Stimulated activated CD4-positive, alpha-beta T cell treated with anti-CD3 and anti-CD28 coated beads, Interleukin-4, amount 100 ng/mL, for 48 hours (primary cell): ENCODE data around the gene HOXB1.
"Not testable (repeated sequence)": the region's sequence is repeated elsewhere in the genome, so short reads cannot be mapped to it uniquely, and the experiment has no call there.

ENCODE experiments used
- DNase-seq, 2 donors: peaks; one replicate each; pipeline ENCODE4 v3.0.0-alpha.2; 2020; ENCODE audit warnings: low read depth in 2 of 2

The HOXB1 gene

DNA sequence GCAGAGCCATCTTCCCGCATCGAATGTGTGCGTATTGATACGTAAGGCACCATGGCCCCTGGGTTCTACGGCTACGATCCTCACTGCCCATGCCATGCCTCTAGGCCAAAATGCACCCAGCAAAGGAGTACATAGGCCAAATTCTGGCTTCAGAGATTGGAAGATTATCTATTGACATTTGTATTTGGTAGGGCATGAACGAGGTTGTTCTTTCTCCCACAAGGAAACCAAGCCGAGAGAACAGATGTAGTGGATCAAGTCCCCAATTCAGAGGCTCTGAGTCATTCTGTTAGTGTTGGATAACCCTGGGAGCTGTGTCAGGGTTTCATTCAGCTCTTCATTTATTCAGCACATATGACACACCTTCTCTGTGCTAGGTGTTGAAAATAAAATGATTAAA, 36.5 kb downstream of the HOXB1 start:
- no peak for DNase-seq

DNA sequence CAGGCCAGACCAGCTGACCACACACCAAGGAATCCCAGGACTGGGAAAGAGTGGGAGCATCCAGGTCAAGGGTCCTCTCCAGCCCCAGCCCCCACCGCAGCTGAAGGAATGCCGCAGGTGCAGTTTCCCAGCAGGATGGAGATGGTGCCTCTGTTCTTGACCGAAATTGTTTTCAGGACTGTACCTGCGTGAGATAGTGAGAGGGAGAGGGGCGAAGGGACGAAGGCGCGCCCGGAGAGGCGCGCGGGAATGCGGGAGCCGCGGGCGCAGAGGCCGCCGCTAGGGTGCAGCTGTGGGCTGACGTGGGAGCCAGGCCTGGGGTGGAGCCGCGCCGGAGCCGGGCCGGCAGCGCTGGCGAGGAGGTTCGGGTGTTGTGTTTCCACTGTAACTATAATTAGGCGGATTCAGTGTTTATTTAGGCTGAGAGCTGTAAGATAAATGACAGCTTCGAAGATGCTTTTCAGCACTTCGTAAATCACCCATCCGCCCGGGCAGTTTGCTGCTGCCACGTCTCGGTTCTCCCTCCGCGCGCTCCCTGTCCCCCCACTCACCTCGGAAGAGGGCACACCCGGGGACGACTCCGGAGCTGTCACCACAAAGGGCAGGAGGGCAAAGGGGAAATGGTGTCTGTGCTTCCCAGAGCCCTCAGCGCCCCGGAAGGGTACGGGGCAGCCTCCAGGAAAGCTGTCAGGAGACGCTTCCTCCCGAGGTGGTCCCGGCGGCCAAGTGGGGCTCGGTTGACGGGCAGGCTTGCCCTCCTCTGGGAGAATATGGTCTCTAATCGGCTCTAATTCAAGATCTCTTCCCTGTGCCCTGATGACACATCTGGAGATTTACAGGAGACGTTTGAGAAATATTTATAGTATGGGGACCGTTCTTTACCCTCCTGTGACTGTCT, 38.2 kb downstream of the HOXB1 start:
- DNase-seq = peak; percentile 51 to 56

DNA sequence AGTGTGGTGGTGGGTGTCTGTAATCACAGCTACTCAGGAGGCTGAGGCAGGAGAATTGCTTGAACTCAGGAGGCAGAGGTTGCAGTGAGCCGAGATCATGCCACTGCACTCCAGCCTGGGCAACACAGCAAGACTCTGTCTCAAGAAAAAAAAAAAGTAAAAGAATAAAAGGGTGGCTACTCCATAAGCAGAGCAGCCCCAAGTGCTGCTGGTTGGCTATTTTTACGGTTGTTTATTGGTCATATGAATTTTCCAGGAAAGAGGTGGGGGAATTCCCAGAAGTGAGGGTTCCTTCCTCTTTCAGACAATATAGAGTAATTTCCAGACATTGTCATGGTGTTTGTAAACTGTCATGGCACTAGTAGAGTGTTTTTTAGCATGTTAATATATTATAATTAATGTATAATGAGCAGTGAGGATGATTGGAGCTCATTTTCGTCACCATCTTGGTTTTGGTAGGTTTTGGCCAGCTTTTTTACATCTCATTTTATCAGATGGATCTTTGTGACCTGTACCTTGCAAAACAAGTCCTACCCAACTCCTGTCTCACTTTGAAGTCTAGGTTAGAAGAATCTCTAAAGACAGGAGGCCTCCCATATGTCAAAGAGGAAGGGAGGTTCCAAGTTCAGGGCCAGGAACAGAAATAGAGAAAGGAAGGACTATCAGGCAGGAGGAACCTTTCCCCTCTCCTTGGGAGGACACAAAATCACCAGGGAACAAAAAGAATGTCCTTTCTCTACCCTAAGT, 39.1 kb downstream of the HOXB1 start:
- no peak for DNase-seq

DNA sequence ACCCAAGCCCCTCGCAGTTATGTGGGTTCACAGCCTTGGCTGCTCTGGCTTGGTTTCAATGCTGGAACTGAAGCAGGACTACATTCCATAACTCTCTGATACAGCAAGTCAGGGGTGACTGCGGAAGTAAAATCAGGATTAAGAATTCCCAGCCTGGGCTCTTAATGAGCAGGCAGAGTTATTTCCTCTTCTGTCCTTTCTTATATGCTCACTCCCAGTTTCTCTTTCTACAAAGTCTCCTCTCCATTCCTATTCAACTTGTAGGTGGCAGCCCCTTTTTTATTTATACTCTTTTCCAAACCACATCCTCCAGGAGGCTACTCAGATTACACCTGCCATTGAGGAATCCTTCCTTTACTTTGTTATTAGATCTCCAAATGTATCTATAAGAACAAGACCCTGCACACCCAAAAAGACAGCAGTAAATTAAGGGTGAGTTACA, 40.3 kb downstream of the HOXB1 start:
- no peak for DNase-seq

DNA sequence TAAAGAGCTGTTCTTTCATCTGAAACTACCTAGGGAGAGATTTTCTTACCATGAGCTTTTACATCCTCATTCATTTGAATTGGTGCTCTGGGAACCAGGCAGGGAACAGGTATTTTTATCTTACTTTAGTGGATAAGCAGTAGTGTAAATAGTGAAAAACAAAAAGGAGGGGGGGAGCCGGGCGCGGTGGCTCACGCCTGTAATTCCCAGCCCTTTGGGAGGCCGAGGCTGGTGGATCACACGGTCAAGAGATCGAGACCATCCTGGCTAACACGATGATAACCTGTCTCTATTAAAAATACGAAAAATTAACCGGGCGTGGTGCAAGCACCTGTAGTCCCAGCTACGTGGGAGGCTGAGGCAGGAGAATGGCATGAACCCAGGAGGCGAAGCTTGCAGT, 41.0 kb downstream of the HOXB1 start:
- DNase-seq = no peak

DNA sequence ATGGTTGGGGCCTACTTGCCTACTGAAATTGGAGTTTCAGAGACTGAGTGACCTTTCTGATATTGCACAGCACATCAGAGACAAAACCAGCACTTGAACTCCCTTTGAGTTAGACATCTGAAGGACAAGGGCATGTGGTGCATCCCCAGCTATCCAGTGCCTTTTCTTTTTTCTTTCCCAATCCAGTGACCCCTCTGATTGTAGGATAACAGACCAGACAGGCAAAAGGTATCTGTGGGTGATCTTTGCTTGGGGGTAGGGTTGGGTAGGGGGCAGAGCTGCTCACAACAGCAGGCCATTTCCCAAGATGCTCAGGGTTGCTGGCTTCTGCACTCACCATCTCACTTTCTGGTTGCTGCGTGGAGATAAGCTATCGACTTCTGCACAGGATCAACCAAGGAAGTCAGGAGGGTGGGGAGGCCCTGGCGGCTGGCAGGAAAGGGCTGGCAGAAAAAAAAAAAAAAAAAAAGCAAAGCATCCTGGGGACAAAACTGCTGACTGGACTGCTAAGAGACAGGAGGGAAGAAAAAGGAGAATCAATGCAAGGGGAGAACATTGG, 42.2 kb downstream of the HOXB1 start:
- no peak for DNase-seq

DNA sequence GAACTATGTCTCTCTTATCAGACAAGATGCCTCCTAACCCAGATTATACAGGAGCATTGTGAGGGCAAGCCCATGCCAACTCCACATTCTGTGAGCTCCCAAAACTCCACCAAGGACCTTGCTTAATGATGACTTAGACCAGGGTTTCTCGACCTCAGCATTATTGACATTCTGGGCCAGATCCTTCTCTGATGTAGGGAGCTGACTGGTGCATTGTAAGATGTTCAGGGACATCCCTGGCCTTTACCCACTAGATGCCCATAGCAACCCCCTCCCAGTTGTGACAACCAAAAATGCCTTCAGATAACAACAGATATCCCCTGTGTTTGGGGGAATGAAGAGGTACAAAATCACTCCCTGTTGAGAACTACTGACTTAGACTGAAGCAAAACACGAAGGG, 43.6 kb downstream of the HOXB1 start:
- no peak for DNase-seq

DNA sequence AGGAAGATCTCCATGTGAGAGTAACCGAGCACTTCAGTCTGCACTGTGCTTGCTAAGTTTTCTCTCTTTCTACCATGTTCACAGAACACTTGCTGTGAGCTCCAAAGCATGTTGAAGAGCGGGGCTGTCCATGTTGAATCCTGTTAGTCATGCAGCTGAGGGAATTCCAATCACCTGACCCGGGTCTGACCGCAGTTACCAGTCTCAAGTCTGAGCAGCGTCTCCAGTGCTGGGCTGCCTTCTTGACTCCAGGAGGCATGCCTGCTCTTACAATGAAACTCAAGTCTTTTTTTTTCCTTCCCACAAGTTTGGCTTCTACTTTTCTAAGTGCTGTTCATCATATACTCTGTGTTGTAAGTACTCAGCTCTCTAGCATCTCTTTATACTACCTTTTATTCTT, 44.3 kb downstream of the HOXB1 start:
- DNase-seq = no peak

DNA sequence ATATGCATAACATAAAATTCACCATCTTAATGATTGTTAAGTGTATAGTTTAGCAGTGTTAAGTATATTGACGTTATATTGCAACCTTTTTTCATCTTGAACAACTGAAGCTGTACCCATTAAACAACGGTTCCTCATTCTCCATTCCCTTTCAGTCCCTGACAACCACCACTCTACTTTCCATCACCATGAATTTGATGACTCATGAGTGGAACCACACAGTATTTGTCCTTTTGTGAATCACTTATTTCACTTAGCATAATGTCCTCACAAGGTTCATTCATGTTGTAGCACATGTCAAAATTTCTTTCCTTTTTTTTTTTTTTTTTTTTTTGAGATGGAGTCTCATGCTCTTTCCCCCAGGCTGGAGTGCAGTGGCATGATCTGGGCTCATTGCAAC, 46.0 kb downstream of the HOXB1 start:
- no peak for DNase-seq

DNA sequence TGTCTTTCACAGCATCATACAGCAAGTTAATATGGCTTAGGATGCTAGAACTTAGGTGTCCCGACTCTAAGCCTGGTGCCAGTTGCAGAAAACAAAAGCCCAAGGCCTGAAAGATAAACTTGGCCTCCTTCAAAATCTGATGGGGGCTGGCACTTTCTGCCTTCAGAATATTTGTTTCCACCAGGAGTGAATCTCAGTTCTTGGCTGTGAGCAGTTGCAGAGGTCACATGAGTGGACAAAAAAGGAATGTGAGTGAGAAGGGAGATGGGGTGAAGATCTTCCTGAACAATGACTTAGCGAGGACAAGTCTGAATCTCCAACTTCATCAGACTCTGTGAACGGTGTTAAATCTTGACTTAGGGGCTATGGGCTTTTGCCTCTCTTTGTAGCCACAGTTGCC, 46.6 kb downstream of the HOXB1 start:
- no peak for DNase-seq

DNA sequence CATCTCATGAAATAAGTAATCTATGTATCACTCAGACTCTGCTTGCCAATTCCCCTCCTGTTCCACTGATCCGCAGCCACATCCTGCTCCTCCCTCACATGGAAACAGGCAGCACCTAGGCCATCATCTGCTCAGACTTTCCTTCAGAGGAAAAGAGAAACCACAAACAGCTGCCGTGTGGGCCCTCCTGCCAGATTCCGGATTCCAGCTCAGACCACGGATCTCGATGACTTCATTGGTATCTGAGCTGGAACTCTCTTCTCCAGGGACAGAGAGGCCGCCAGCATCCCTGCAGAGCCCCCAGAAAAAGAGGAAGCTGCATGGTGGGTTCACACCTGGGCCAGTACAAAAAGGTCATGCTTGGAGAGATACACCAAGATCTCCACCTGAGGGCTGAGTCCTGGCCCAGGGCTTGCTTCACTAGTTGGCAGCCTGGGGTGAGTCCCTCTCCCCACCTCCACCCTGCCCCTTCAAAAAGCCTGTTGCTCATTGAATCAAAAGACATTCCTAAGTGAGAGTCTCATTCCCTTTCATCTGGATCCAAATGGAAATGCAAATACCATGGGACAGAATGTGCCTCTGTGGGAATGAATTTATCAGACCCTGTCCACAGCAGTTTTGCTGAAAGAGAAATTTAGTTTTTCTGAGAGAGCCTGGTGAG, 47.2 kb downstream of the HOXB1 start:
- peak in 1 of 2 donors; percentile 31 for DNase-seq

DNA sequence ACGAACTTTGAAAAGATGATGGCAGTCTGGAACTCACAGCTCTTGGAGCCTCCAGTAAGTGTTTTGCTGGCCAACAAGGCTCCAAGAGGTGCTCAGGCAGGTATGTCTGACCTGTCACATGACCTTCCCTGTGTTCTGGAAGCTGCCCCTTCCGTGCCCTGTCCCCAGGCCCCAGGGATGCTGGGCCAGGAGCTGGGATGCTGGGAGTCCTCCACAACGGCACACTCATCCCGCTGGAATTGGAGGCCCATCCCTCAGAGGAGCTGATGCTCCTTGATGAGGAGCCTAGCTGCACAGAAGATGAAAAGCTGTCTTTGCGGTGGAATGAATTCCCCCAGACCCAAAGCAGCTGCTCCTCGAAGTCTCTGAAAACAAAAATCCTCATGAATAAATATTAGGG, 47.8 kb downstream of the HOXB1 start:
- no peak for DNase-seq

DNA sequence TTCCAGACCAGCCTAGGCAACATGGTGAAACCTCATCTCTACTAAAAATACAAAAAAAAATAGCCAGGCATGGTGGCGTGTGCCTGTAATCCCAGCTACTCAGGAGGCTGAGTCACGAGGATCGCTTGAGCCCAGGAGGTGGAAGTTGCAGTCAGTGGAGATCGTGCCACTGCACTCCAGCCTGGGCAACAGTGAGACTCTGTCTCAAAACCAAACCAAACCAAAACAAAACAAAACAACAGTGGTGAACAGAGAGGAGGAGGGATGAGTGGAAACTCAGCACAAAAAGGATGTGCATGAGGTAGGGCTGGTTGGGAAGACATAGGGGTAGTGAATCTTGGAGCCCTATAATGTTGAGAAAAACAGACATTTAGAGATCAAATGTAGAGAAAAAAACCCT, 48.5 kb downstream of the HOXB1 start:
- DNase-seq = not testable (repeated sequence)

DNA sequence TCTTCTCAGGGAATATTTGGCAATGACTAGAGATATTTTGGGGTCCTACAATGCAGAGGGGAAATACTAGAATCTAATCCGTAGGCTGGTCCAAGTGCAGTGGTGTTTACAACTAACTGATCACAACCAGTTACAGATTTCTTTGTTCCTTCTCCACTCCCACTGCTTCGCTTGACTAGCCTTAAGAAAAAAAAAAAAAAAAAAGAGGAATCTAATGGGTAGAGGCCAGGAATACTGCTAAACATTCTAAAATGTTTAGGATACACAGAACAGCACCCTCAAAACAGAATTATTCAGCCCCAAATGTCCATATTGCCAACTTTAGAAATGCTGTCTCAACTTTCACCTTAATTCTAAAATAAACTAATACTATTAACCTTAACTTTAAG, 51.8 kb downstream of the HOXB1 start:
- no peak for DNase-seq
